Activated CD4-positive, alpha-beta T cell treated with anti-CD3 and anti-CD28 coated beads, Interleukin-2, Interleukin-4, amounts not matched to agents 100 ng/mL and 50 ng/mL, durations not matched to agents 16 hours and 8 hours (primary cell): ENCODE results near the gene TBX3.

ENCODE experiments used
- DNase-seq: peaks from one replicate; pipeline ENCODE4 v3.0.0-alpha.2; 2020; ENCODE audit warnings: low spot score

Gene TBX3

GRCh38 chr12:114627393-114627792 is 56.6 kb downstream of the TBX3 start:
- DNase-seq = no peak

DNA sequence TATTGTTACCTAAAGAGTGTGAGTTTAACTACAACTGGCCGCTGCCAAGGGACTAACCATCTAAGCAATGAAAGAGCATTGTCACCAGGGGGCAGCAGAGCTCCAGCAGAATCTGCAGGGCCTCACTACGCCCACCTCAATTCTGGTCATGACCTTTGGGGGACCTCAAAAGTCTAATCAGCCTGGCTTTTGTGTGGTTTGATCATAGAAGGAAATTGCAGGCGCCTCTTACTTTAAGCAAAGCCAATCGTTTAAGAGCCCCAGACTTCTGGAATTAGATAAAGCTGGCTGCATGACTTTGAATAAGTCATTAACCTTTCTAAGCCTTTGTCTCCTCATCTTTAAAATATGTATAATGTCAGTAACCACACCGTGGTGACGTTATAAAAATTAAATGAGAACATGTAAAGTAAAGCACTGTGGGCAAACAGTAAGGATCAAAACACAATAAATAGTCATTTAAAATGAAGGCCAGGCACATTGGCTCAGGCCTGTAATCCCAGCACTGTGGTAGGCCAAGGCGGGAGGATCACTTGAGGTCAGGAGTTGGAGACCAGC is 58.6 kb downstream of the TBX3 start:
- peak; percentile 31 for DNase-seq

DNA sequence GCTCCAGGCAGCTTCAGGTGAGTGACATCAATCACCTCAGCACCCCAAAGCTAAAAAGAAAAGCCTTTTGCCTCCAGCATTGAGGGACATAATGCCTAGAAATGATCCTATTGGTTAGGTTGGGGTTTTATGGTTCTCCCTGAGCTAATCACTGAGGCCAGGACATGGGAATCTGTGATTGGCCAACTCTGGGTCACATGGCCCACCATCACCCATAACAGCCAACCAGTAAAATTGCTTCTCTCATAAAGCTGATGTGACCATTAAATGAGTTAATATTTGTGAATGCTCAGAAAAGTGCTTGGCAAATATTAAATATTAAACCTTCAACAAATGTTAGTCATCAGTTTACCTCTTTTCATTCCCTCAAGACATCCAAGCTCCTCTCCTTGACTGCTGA is 60.2 kb downstream of the TBX3 start:
- DNase-seq = no peak
